ENCODE data around the gene POLR2A.
A peak's percentile ranks its signal among the peaks of the same experiment; 100 is the strongest.
"Not testable (repeated sequence)": the region's sequence is repeated elsewhere in the genome, so short reads cannot be mapped to it uniquely, and the experiment has no call there.

POLR2A gene

DNA sequence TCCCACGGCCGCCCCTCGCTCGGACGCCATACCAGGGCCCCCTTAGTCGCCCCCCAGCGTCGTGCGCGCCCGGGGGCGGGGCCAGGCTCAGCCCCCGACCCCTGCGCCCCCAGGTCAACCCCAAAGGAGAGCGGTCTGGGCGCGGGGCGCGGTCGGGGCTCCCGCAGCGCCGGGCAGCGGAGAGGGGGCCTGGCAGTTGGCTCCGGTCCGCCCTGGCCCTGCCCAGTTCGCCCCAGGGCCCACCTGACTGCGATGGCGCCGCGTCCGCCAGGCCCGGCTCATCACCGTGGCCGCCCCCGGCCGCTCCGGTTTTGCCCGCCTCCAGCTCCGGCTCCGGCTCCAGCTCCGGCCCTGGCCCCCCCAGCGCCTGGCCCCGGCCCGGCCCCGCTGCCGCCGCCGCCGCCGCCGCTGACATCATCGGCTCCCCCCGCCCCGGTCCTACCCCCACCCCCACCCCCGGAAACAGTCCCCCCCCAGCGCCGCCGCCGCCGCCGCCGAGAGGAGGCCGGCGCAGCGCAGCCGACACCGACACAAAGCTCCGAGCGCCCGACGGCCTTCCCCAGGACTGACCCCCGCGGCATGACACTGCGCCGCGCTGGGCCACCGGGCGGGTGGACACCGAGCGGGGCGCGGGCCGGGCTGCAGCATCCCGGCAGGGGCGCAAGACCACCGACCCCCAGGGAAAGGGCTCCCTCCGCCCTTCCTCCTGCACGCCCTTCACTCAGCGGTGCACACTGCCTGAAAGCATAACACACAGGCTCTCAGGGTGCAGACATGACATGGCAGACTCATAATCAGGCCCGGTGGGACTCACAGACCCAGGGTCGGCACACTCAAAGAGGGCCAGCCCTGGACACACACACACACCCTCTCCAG, 4.7 kb upstream of the POLR2A start, which contains the start of gene ZBTB4:
Gene ZBTB4, minus strand, starts transcription at position 419 of the 876 bp plus-strand sequence. CDS start 12,830 bp downstream, outside the sequence.
- DNase-seq: peak; percentile 71

DNA sequence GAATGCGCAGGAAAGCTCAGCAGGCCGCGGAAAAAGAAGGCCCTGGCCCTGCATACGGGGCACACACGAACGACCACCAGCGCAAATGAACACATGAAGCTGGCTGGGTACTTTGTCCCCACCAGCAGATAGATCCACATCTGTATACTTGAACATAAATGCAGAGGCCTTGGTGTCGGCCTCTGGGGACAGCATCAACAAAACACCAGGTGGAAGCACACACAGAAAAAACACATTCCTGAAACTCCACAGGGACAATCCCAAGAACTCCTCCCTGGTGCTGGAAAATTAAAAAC, 4.1 kb upstream of the POLR2A start:
- DNase-seq: no peak

DNA sequence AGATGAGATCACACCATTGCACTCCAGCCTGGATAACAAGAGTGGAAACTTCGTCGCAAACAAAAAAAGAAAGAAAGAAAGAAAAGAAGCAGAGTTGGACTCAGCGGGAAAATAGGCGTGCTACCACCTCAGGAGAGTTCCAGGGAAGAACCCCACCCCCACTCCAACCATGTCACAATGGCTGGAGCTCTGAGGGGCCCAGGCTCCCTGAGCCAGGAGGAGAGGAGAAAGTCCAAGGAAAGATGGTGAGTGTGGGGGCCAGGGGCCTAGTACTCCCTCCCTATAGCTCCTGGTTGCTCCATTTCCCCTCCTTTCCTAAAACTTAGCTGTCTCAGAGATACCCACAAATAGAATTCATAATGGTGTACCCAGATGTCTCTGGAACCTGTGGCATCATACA, 2.9 kb upstream of the POLR2A start, which contains the start of gene SLC35G6:
Gene SLC35G6, plus strand, starts transcription at position 172 of the 400 bp plus-strand sequence. Its CDS starts 71 bp downstream, at position 243.
- DNase-seq: not testable (repeated sequence)

DNA sequence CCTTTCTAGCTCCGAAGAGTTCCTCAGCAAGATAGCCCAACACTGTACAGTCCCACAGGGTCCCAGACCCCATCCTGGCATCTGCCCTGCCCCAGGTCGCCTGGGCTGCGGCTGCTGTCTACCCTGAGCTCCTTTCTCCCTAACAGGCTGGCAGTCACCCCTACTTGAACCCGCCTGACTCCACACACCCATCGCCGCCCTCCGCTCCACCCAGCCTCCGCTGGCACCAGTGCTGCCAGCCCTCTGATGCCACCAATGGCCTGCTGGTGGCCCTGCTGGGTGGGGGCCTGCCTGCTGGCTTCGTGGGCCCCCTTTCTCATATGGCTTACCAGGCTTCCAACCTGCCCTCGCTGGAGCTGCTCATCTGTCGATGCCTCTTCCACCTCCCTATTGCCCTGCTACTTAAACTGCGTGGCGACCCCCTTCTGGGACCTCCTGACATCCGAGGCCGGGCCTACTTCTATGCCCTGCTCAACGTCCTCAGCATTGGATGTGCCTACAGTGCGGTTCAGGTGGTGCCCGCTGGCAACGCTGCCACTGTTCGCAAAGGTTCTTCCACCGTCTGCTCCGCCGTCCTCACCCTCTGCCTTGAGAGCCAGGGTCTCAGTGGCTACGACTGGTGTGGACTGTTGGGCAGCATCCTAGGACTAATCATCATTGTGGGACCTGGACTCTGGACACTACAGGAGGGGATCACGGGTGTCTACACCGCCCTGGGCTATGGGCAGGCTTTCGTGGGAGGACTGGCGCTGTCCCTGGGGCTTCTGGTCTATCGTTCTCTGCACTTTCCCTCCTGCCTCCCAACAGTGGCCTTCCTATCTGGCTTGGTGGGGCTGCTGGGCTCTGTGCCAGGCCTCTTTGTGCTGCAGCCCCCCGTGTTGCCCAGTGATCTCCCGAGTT, 2.1 kb upstream of the POLR2A start:
- not testable (repeated sequence) for DNase-seq

DNA sequence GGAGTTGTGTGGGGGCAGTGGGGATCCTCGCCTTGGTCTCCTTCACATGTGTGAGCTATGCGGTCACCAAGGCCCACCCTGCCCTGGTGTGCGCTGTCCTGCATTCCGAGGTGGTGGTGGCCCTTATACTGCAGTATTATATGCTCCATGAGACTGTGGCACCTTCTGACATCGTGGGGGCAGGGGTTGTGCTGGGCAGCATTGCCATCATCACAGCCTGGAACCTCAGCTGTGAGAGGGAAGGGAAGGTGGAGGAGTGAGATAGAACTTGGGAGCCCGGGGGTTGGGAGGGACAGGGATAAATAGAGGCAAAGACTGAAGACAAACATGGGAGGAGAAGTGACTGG, 1.5 kb upstream of the POLR2A start:
- not testable (repeated sequence) for DNase-seq

DNA sequence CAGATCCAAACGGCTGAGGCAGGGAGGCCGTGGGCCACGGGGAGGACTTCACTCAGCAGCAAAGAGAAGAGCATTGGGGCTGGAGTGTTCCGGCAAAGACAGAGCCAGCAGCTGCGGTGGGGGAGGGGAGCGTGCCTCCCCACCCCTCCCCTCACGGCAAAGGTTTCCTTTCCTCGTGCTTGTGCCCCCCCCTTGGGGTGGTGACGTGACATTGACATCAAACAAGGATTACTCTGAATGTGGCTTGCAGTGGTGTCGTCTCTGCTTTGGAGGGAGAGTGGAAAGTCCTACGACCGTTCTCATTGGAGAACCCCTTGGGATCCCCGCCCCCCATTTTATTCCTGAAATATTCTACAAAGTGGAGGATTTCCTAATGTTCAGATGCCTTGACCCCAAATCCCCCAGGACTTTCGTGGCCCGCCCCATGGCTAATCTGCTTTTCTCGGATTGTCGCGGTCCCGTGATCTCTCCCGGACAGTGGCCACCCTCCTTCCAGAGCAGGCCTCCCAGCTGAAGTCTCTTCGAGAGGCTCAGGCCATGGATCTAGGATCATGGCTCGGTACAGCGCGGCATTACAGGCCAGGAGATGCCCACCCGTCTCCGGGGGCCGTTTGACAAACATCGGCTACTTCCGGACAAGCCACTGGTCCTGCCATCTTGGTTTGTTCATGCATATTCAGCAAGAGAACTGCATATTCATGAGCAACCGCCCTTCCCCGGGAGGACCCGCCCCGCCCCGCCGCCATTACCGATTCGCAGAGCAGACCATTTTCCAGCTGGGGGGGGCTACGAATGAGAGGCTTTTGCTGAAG, 705 bp upstream of the POLR2A start:
- DNase-seq: peak; percentile 95

DNA sequence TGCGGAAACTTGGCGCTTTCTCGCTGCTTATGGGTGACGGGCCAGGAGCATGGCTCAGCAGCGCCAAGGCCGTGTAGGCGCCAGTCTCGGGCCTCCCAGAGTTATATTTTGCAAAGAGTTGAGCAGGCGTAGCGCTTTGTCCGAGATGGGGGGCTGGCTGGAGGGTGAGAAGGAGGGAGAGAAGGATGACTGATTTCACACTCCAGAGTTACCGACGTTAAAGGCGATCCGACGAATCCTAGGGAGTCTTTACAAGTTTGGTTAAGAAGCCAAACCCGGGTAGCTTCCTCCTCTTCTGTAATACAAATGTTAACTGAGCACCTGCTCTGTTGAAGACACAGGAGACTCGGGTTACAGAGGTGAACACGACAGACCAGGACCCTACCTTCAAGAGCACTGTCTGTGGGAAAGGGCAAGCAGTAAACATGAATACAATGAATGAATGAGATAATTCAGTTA, 782 bp downstream of the POLR2A start:
- DNase-seq: no peak

DNA sequence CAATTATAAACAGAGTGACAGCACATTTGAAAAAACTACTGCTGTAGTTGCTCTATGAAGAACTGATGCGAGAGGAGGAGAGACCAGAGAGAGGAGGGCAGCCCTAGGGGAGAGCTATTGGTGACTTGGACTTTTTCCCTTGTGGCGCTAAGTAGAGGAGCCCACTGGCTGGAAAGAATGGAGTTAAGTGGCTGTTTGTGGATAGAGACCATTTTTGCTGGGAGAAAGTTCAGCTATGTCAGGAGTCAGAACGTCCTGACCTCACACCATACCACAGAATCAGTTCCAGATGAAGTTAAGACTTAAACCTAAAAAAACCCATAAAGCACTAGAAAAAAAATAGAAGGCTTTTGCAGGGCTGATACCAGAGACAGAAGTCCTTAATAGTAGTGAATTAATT, 2.0 kb downstream of the POLR2A start:
- DNase-seq: no peak

DNA sequence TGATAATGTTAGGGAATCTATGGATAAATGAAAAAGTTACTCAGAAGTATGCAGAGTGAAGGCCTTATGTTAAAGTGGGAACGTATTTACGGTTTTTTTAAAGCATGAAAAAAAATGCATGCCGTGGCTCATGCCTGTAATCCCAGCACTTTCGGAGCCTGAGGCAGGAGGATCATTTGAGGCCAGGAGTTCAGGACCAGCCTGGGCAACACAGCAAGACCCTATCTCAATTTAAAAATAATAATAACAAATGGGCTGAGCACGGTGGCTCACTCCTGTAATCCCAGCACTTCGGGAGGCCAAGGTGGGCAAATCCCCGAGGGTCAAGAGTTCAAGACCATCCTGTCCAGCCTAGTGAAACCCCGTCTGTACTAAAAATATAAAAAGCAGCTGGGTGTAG, 6.0 kb downstream of the POLR2A start:
- DNase-seq: no peak

DNA sequence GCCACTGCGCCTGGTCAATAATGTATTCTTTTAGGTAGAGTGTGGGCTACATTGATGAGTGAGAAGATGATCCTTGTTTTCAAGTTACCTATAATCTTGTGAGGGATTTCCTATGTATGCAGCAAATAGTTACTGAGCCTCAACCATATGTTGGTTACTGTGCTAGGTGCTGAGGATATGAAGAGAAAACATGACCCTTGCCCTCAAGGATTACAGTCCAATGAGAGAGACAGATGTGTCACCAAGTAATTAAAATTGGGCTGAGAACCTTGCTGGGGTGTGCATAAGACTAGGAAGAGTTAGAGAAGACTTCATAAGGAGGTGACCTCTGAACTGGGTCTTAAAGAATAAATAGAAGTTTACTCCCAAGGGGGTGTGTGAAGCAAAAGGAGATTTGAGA, 7.4 kb downstream of the POLR2A start:
- DNase-seq: no peak

DNA sequence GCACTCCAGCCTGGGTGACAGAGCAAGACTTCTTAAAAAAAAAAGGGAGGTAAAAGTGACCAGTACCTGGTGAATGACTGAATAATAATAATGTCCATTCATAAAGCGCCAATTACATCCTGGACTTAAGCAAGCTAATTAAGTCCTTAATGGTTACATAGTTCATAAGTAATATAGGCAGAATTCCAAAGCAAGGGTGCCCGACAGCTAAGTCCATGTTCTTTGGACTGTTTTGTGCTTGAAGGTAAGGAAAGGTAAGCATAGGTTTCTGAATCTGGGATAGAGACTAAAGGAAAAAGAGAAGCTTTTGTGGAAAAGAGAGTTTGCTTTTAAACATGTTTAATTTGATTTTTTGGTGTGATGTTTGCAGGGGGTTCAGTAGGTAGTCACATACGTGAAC, 9.8 kb downstream of the POLR2A start:
- no peak for DNase-seq

DNA sequence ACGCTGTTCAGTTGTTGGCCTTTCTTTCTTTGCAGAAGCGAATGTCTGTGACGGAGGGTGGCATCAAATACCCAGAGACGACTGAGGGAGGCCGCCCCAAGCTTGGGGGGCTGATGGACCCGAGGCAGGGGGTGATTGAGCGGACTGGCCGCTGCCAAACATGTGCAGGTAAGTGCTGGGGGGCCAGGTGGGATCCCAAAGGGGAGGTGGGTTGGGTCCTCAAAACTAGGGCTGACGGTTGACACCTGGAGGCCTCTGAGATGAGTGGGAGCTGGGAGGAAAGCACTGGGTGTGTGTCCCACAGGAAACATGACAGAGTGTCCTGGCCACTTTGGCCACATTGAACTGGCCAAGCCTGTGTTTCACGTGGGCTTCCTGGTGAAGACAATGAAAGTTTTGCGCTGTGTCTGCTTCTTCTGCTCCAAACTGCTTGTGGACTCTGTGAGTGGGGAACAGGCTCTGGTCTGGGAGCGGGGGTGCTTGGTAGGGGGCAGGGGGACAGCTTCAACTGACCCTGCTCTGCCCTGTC, 11.8 kb downstream of the POLR2A start:
- DNase-seq: no peak

DNA sequence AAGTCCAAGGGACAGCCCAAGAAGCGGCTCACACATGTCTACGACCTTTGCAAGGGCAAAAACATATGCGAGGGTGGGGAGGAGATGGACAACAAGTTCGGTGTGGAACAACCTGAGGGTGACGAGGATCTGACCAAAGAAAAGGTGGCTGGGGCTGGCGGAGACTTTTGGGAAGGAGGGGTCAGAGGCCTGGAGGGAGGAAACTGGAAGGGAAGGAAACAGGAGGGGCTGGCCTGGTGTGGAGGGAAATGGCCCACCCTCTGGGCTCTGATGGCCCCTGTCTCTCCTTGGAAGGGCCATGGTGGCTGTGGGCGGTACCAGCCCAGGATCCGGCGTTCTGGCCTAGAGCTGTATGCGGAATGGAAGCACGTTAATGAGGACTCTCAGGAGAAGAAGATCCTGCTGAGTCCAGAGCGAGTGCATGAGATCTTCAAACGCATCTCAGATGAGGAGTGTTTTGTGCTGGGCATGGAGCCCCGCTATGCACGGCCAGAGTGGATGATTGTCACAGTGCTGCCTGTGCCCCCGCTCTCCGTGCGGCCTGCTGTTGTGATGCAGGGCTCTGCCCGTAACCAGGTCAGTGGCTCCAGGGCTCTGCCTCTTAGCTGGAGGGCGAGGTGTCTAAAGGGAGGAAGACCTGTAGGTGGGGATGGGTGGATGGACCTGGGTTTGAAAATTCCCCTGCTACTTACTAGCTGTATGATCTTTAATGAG, 12.5 kb downstream of the POLR2A start:
- no peak for DNase-seq

DNA sequence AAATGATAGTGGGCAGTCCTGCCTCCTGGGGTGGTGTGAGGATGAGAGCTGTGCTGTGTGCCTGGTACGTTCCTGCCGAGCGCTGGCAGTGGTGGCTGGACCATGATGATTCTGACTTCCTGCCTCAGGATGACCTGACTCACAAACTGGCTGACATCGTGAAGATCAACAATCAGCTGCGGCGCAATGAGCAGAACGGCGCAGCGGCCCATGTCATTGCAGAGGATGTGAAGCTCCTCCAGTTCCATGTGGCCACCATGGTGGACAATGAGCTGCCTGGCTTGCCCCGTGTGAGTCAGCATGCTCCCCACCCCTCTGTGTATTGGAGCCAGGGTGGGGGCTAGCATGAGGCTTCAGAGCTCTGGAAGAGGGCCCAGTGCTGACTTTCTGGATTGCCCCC, 13.1 kb downstream of the POLR2A start:
- DNase-seq: no peak

DNA sequence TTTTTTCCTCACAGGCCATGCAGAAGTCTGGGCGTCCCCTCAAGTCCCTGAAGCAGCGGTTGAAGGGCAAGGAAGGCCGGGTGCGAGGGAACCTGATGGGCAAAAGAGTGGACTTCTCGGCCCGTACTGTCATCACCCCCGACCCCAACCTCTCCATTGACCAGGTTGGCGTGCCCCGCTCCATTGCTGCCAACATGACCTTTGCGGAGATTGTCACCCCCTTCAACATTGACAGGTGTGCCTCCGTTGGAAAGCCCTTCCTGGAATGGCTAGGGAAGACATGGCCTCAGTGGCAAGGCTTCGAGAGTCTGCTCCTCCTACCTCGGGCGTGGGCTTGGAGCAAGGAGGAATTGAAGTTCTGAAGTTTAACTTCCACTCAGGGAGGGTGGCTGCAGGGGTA, 13.5 kb downstream of the POLR2A start:
- DNase-seq: no peak

DNA sequence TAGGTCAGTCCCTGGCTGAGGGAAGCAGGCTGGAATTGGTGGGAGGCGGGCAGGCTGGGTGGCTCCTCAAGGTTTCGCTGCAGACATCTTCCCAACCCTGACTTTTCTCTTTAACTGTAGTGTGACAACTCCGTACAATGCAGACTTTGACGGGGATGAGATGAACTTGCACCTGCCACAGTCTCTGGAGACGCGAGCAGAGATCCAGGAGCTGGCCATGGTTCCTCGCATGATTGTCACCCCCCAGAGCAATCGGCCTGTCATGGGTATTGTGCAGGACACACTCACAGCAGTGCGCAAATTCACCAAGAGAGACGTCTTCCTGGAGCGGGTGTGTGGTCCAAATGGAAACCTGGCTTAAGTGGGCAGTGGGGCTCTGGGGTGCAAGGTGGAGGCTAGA, 15.0 kb downstream of the POLR2A start:
- DNase-seq: no peak

DNA sequence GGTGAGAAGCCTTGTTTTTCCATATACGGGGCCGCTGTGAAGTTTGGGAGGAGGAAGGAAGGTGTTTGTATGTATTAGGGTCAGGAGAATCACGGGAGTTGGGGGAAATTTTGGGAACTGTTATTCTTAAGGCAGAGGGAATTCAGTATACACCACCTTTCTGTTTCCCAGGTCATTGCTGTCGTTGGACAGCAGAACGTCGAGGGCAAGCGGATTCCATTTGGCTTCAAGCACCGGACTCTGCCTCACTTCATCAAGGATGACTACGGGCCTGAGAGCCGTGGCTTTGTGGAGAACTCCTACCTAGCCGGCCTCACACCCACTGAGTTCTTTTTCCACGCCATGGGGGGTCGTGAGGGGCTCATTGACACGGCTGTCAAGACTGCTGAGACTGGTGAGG, 17.6 kb downstream of the POLR2A start:
- DNase-seq: no peak

DNA sequence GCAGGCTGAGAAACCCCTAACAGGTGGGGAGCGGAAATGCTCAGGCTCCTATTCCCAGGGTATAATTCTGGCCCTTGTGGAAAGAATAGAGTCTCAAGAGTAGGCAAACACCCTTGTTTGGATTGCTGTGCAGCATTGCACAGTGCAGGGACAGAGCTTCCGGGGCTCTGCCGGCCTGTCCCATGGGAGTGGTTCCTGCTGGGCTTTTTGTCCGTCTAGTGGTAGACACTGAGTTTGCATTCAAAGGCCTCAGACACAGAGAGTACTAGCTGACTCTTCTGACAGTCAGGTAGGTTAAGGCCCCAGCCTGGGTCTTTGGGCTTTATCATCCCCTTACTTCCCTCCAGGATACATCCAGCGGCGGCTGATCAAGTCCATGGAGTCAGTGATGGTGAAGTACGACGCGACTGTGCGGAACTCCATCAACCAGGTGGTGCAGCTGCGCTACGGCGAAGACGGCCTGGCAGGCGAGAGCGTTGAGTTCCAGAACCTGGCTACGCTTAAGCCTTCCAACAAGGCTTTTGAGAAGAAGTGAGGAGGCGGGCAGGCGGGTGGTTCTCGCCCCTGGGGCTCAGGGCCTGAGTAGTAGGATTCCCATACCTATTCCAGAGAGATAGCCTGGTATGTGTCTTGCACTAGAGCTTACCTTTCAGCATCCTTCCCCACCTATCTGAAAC, 18.1 kb downstream of the POLR2A start:
- no peak for DNase-seq

DNA sequence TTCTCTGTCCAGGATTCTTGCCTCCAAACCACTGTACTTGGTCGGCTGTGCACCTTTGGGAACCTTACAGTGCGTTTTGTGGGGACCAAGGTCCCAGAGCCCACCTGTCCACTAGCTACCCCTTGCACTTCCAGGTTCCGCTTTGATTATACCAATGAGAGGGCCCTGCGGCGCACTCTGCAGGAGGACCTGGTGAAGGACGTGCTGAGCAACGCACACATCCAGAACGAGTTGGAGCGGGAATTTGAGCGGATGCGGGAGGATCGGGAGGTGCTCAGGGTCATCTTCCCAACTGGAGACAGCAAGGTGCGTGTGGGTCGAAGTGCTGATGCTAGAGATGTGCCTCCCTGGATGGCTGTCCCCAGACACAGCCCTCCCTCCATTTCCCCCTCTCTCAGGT, 18.8 kb downstream of the POLR2A start:
- no peak for DNase-seq

DNA sequence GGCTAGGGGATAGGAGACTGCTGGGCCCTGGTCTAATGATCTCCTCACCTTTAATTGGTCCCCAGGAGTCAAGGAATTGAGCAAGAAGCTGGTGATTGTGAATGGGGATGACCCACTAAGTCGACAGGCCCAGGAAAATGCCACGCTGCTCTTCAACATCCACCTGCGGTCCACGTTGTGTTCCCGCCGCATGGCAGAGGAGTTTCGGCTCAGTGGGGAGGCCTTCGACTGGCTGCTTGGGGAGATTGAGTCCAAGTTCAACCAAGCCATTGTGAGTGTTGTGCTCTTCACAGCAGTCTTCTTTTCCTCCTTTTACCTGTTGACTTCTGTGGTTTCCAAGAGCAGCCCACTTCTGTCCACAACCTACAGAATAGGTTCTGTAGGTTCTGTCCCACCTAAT, 19.4 kb downstream of the POLR2A start:
- no peak for DNase-seq

DNA sequence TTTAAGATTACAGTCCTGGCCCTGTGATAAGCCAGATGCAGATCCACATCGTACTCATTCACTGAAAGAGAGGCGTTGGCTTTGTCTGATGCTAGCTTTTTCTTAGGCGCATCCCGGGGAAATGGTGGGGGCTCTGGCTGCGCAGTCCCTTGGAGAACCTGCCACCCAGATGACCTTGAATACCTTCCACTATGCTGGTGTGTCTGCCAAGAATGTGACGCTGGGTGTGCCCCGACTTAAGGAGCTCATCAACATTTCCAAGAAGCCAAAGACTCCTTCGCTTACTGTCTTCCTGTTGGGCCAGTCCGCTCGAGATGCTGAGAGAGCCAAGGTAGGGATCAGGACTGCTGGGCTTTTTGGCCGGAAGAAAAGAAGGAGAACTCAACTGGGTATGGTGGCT, 24.0 kb downstream of the POLR2A start:
- DNase-seq: no peak

Measured in central memory CD4-positive, alpha-beta T cell (primary cell).